SK-N-DZ (cell line): ENCODE results near the gene SLC12A7.
A peak's percentile ranks its signal among the peaks of the same experiment; 100 is the strongest.
"Not testable (repeated sequence)": the region's sequence is repeated elsewhere in the genome, so short reads cannot be mapped to it uniquely, and the experiment has no call there.

ENCODE experiments used
- DNase-seq: peaks from one replicate; pipeline ENCODE4 v3.0.0-alpha.2; 2015; ENCODE audit warnings: low spot score

The SLC12A7 gene

GRCh38 chr5:1125695-1126094 is 13.8 kb upstream of the SLC12A7 start:
- DNase-seq, result not testable (repeated sequence)

GRCh38 chr5:1125030-1125357 is 13.1 kb upstream of the SLC12A7 start:
- DNase-seq, result peak; percentile 84

GRCh38 chr5:1124205-1125029 is 12.6 kb upstream of the SLC12A7 start:
- DNase-seq, result peak; percentile 42

- no peak for DNase-seq
Measured at GRCh38 chr5:1123418-1124147, 11.7 kb upstream of the SLC12A7 start.

GRCh38 chr5:1122511-1123294 is 10.8 kb upstream of the SLC12A7 start:
- DNase-seq, result no peak

- no peak for DNase-seq
Measured at GRCh38 chr5:1121891-1122290, 10.0 kb upstream of the SLC12A7 start.

- DNase-seq, result no peak
Measured at GRCh38 chr5:1121044-1121443, 9.2 kb upstream of the SLC12A7 start.

- DNase-seq, result no peak
Measured at GRCh38 chr5:1120236-1120999, 8.6 kb upstream of the SLC12A7 start.

GRCh38 chr5:1119312-1119831 is 7.5 kb upstream of the SLC12A7 start:
- DNase-seq, result no peak

- DNase-seq, result no peak
Measured at GRCh38 chr5:1118738-1119137, 6.9 kb upstream of the SLC12A7 start.

- no peak for DNase-seq
Measured at GRCh38 chr5:1118231-1118698, 6.4 kb upstream of the SLC12A7 start.

GRCh38 chr5:1116977-1117376 is 5.1 kb upstream of the SLC12A7 start:
- no peak for DNase-seq

- no peak for DNase-seq
Measured at GRCh38 chr5:1116109-1116740, 4.4 kb upstream of the SLC12A7 start.

GRCh38 chr5:1115123-1115815 is 3.4 kb upstream of the SLC12A7 start:
- no peak for DNase-seq

- no peak for DNase-seq
Measured at GRCh38 chr5:1113805-1114586, 2.1 kb upstream of the SLC12A7 start.

- DNase-seq, result no peak
Measured at GRCh38 chr5:1113332-1113690, 1.4 kb upstream of the SLC12A7 start.

GRCh38 chr5:1112596-1113331 is 901 bp upstream of the SLC12A7 start:
- no peak for DNase-seq

- DNase-seq, result no peak
Measured at GRCh38 chr5:1111241-1111726, 579 bp downstream of the SLC12A7 start.
